Measurements from ENCODE around the gene C11orf21.
A peak's percentile ranks its signal among the peaks of the same experiment; 100 is the strongest.

The C11orf21 gene

GRCh38 chr11:2308713-2309112 lies 7.0 kb upstream of the C11orf21 start:
- DNase-seq (ENCODE audit: low read depth) = no peak

DNA sequence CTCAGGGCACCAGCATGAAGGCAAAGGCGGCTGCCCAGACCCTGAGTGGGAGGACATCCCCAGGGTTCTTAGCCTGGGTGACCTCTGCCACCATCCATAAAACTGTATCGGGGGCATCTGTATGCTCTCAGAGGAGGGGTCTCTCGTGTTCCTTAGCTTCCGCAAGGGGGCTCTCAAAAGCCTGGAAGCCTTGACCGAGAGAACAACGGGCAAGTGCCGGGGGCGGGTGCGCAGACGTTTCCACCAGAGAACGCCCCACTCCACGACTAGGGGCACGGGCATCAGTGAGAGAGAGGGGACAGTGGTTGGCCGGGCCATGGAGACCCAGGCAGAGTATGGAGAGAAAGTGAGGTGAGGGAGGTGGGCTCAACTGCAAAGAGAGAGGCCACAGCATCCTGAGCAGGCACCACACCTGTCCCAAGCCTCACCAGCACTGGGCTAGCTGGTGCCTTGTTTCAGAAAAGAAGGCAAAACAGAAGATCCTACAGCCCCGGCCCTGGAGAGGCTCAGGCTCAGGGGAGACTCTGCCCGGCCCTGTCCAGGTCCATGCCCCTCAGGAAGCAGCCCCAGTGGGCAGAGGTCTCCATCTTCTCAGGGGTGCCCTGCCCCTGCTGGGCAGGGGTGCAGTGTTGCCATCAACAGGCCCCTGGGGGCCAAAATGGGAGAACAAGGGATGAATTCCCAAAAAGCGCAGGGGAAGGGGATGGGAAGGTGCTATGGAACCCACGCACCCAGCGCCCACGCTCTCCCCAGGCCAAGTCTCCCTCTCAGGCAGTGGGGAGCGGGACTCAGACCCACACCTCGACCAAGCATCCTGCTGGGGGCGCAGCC lies 6.0 kb upstream of the C11orf21 start:
- DNase-seq (ENCODE audit: low read depth) = no peak

DNA sequence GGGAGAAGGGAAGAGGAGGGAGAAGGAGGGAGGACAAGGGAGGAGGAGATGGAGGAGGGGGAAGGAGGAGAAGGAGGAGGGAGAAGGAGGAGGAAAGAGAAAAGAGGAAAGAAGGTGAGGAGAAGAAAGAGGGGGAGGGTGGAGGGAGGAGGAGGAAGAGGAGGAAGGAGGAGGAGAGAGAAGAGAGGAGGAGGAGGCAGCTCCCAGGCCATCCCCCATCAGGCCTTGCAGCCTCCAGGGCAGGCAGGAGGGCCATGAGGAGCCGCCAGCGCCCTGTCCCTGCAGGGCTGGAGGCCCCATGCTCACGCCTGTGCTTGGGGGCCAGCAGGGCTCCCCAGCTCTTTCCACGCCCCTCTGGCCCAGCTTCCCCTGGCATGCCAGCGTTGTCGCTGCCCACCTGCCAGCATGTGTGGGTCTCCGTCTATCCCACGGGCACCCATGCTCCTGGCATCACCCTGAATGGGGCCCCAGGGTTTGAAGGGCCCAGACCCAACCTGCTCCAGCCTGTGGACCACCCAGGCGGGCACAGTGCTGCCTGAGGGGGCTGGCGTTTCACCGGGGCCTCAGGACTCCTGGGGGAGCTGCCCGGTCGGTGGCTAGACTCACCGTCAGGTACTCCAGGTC lies 5.3 kb upstream of the C11orf21 start:
- no peak for DNase-seq (ENCODE audit: low read depth)

GRCh38 chr11:2306452-2306823 lies 4.7 kb upstream of the C11orf21 start:
- no peak for DNase-seq (ENCODE audit: low read depth)

GRCh38 chr11:2305788-2306451 lies 4.2 kb upstream of the C11orf21 start:
- DNase-seq (ENCODE audit: low read depth) = no peak

GRCh38 chr11:2305140-2305778 lies 3.5 kb upstream of the C11orf21 start:
- DNase-seq (ENCODE audit: low read depth) = peak; percentile 79

DNA sequence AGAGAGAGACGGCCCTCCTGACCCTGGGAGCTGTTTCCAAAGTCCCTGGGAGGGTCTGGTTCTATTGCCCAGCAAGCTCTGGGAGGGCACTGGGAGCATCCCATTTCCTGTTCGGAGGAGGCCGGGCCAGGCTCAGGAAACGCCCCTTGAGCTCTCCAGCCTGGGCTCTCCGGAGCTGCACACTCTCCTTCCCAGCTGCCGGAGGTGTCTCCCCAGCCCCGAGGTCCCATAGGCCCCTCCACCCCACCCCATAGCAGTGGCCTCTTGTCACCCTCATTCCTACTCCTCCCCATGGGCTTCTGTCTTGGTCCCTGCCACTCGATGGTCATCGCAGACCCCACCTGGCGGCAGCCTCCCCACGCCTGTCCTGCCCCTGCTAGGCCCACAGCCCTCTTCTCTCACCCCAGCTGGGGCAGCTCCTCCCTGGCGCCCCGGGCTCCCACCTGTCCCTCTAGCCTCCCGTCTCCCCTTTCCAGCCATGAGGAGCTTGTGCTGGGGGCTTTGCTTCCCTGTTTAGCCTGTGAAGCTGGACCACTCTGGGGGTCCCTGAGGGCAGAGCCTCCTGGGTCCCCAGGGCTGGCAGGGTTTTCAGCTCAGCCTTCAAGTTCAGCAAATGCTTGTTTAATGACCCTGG lies 2.9 kb upstream of the C11orf21 start:
- no peak for DNase-seq (ENCODE audit: low read depth)

- DNase-seq (ENCODE audit: low read depth) = no peak
These were observed 2.1 kb upstream of the C11orf21 start for GRCh38 chr11:2303627-2304505.

GRCh38 chr11:2302896-2303626 lies 1.3 kb upstream of the C11orf21 start:
- DNase-seq (ENCODE audit: low read depth) = no peak

DNA sequence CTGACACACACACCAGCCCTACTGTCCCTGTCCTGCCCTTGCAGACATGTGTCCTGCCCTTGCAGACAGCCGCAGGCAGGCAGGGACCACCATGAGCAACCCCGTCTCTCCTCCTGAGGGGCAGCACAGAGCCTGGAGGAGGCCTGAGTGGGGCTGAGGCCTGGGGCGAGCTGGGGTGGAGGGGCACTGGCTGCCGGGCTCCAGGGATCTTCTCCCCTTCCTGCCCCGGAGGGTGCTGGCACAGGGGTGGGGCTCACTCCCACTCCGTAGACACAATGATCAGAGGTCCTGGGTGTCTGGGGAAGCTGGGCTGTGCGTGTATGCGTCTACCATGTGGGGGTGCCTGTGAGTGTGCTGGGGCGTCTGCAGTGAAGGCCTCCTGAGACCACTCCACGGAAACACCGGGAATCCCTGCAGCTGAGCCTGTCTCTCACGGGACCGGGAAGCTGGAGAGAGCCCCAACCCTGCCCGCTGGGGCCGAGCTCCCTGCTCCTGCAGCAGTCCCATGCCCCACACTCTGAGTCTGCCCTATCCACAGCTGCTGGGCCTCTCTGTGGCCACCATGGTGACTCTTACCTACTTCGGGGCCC lies 683 bp upstream of the C11orf21 start:
- no peak for DNase-seq (ENCODE audit: low read depth)

DNA sequence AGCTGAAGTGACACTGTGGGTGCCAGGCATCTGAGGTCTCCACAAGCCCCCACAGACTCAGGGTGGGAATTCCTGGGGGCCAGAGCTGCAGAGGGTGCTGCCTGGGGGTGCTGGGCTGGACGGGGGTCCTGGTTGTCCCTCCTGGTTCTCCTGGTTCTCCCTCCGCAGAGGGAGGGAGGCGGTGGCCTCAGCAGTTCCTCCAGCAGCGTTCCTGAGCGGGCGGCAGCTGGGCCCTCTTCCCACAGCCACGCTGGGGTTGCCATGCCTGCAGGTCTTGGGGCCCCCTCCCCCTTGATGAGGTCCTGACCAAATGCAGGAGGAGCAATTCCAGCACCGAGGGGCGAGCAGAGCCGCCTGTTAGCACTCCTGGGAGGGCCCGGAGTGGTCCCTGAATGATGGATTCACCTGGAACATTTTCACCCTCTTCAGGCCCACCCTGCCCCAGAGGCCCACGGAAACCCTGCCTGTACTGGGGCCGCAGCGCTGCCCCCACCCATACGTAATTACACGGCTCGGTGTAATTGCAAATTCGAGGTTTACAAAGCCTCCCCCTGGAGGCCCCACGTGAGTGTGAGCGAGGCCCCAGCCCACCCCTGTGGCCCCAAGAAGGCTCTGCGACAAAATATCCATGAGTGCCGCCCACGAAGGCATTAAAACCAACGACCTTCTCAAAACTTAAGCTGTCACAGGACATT lies 635 bp downstream of the C11orf21 start:
- no peak for DNase-seq (ENCODE audit: low read depth)

DNA sequence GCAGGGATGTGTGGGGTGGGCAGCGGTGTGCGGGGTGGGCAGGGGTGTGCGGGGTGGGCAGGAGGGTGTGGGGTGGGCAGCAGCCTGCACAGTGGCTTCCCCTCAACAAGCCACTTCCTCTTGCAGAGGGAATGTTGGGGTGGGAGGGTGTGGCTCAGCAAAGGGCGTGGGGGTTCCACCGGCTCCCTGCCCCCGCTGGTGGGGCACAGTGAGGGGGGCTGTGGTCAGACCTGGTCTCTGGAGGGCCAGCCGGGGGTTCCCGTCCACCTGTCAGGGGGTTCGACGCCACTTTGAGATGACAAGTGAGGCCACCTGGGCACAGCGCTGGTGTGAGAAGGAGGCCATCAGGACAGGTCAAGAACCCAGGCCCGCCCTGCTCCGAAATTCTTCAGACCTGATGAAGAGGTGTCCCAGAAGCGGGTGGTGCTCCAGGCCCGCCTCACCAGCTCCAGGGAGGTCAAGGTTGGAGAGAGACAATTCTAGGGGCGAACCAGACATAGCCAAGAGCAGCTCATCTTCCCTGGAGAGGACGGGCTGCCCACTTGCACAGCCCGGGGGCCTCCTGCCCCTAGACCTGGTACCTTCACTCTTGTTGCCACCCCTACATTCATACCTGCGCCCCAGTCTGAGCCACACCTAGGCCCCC lies 1.3 kb downstream of the C11orf21 start:
- DNase-seq (ENCODE audit: low read depth) = no peak

GRCh38 chr11:2299773-2300172 lies 1.9 kb downstream of the C11orf21 start:
- DNase-seq (ENCODE audit: low read depth) = no peak

GRCh38 chr11:2298795-2299761 lies 2.6 kb downstream of the C11orf21 start:
- no peak for DNase-seq (ENCODE audit: low read depth)

DNA sequence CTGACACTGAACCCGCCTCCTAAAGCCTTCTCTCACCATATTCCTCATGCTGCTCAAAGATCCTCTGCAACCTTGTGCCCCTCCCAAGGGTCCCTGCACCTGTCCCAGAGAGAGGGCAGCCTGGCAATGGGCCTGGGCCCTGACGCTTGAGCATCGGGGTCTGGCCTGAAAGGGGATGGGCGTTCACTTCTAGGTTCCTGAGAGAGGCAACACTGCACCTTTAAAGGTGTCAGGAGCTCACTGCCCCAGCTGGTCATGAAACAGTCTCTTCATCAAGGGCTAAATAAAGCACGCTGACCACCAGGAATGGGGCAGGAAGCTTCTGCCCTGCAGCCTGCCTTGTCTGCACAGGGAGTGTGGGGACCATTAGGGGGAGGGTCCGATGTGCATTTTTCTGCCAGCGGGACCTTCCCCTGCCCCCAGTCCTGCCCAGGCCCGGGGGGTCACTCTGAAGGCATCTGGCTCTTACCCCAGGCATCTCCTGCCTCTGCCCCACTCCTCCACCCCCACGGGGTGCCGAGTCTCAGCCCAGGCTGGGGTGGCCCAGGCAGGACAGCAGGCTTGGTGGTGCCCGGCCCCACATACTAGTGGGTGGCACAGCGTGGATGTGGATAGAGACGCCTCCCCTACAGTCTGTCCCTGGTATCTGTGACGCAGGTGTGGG lies 3.5 kb downstream of the C11orf21 start:
- DNase-seq (ENCODE audit: low read depth) = no peak

DNA sequence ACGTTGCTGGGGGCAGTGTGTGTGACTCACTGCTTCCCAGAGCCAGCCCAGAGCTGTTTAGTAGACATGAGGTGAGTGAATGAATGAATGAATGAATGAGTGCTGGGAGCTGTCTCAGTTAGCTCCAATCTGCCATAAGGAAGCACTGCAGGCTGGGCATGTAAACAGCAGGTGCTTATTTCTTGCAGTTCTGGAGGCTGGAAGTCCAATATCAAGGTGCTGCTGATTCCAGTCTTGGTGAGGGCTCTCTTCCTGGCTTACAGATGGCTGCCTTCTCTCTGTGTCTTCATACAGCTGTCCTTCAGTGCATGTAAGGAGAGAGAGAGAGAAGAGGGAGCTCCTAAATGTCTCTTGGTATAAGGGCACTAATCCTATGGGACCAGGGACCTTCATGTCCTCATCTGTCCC lies 4.1 kb downstream of the C11orf21 start:
- DNase-seq (ENCODE audit: low read depth) = no peak

GRCh38 chr11:2296913-2297622 lies 4.7 kb downstream of the C11orf21 start:
- DNase-seq (ENCODE audit: low read depth) = no peak
